Upper lobe of right lung (tissue), 1 donor: Measurements from ENCODE around the gene CACNG7. TPM values are rescaled to one million over a fixed set of nuclear protein-coding genes. Genes with fewer than 3 reads are reported as not detected.

Experiments
- ATAC-seq: fragments of 200-7000 bp; cut with Tn5 transposase; one replicate; pipeline ENCODE4 v1.9.1; 2020; ENCODE audit warnings: mild to moderate bottlenecking, moderate library complexity
- DNase-seq: peaks from one replicate; pipeline ENCODE4 v3.0.0-alpha.2; 2020
- H3K27ac ChIP-seq: fragments of 200-600 bp; one replicate; pipeline ENCODE4 v1.8.0; 2022
- H3K27me3 ChIP-seq: fragments of 200-600 bp; one replicate; pipeline ENCODE4 v1.8.0; 2022; ENCODE audit warnings: mild to moderate bottlenecking
- H3K36me3 ChIP-seq: fragments of 200-600 bp; one replicate; pipeline ENCODE4 v1.8.0; 2022
- H3K4me1 ChIP-seq: fragments of 200-600 bp; one replicate; pipeline ENCODE4 v1.8.0; 2022
- H3K4me3 ChIP-seq: fragments of 200-600 bp; one replicate; pipeline ENCODE4 v1.8.0; 2022; ENCODE audit warnings: mild to moderate bottlenecking
- H3K9me3 ChIP-seq: fragments of 200-600 bp; one replicate; pipeline ENCODE4 v1.8.0; 2022
- intact Hi-C: fragments of 100-400 bp; cut with DNase I; formaldehyde crosslinking; loops from one replicate; pipeline ENCODE4 v1.11.0; 2022
- total RNA-seq: library from RNA; stranded (reverse); fragmentation: NEBNext Ultra II Directional; extraction: Animal tissue kit (Norgen Biotek cat#: 25700); gene quantifications from one replicate; pipeline ENCODE4 v1.2.1, GENCODE V29; 2021
- TF ChIP-seq, protein P1 (sequence below): fragments of 200-600 bp; IDR thresholded peaks from one replicate; pipeline ENCODE4 v1.8.0; 2022; ENCODE audit warnings: antibody characterized with exemption
- donor health status: DM: no; HTN: yes; CAD: no; lungs with severe emphysema.

CACNG7 gene
- total RNA-seq, 1 donor from 2014 or later = not detected

DNA sequence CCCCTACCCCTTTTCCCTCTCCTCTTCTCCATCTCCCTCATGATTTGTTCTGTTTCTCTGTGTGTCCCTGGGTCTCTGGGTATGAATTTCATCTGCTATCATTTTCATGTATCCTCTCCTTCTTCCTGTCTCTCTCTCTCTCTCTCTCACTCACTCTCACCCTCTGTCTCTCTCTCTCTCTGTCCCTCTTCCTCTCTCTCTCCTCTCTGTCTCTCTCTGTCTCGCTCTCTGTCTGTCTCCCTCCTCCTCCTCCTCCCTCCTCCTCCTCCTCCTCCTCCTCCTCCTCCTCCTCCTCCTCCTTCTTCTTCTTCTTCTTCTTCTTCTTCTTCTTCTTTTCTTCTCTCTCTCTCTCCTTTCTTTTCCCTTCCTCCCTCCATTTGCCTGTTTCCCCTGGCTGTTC lies 3.3 kb upstream of the CACNG7 start:
- no peak for ATAC-seq
- H3K4me3 ChIP-seq = no peak overlapping the region
- TF ChIP-seq, protein P1, sequence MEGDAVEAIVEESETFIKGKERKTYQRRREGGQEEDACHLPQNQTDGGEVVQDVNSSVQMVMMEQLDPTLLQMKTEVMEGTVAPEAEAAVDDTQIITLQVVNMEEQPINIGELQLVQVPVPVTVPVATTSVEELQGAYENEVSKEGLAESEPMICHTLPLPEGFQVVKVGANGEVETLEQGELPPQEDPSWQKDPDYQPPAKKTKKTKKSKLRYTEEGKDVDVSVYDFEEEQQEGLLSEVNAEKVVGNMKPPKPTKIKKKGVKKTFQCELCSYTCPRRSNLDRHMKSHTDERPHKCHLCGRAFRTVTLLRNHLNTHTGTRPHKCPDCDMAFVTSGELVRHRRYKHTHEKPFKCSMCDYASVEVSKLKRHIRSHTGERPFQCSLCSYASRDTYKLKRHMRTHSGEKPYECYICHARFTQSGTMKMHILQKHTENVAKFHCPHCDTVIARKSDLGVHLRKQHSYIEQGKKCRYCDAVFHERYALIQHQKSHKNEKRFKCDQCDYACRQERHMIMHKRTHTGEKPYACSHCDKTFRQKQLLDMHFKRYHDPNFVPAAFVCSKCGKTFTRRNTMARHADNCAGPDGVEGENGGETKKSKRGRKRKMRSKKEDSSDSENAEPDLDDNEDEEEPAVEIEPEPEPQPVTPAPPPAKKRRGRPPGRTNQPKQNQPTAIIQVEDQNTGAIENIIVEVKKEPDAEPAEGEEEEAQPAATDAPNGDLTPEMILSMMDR = no peak
- no peak overlapping the region for H3K27ac ChIP-seq
- intact Hi-C loops = loop anchor here (10.0 kb wide), 1 partner anchor 119 kb away; no protein-coding TSS in a partner anchor
- H3K36me3 ChIP-seq = no peaks in the 10 kb centered on the region
- no peaks in the 10 kb centered on the region for H3K4me1 ChIP-seq
- no peaks in the 10 kb centered on the region for H3K9me3 ChIP-seq
- no peak for DNase-seq
- H3K27me3 ChIP-seq = peaks cover 45% of the 10 kb centered on the region

DNA sequence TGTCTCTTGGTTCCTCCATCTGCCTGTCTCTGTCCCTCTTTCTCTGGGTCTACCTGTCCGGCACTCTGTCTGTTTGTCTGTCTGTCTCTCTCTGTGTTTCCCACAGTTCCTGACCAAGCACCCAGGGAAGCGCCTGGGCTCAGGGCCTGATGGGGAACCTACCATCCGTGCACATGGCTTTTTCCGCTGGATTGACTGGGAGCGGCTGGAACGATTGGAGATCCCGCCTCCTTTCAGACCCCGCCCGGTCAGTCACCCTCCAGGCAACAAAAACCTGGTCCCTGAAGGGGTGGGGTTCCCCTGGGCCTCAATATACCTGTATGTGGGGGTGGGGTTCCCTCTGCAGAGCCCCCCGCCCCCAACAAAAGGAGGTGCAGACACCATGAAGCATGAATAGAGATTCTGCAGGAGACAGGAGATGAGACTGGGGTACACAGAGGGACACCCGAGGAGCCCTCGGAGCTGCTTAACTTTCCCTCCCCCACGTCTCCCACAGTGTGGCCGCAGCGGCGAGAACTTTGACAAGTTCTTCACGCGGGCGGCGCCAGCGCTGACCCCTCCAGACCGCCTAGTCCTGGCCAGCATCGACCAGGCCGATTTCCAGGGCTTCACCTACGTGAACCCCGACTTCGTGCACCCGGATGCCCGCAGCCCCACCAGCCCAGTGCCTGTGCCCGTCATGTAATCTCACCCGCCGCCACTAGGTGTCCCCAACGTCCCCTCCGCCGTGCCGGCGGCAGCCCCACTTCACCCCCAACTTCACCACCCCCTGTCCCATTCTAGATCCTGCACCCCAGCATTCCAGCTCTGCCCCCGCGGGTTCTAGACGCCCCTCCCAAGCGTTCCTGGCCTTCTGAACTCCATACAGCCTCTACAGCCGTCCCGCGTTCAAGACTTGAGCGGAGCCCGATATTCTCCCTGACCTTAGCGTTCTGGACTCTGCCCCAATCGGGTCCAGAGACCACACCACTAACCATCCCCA lies 2.6 kb upstream of the CACNG7 start:
- no peaks in the 10 kb centered on the region for H3K36me3 ChIP-seq
- intact Hi-C loops = loop anchor here (10.0 kb wide), 1 partner anchor 118 kb away; no protein-coding TSS in a partner anchor
- TF ChIP-seq, protein P1 = peak; percentile 77
- H3K4me3 ChIP-seq = no peak overlapping the region
- no peaks in the 10 kb centered on the region for H3K4me1 ChIP-seq
- H3K27ac ChIP-seq = no peak overlapping the region
- no peaks in the 10 kb centered on the region for H3K9me3 ChIP-seq
- peaks cover 51% of the 10 kb centered on the region for H3K27me3 ChIP-seq
- DNase-seq = peak; percentile 80
- peak; percentile 79 for ATAC-seq

- Histone ChIP-seq H3K27me3 (peaks cover 58% of the 10 kb centered on the region), H3K9me3 (no peaks in the 10 kb centered on the region), H3K4me3 (no peak overlapping the region), H3K36me3 (no peaks in the 10 kb centered on the region), H3K4me1 (no peaks in the 10 kb centered on the region), H3K27ac (no peak overlapping the region)
- intact Hi-C loops = loop anchor here (10.0 kb wide), 1 partner anchor 118 kb away; no protein-coding TSS in a partner anchor
- DNase-seq (no peak), ATAC-seq (no peak)
- TF ChIP-seq, protein P1 = no peak
These were observed 1.9 kb upstream of the CACNG7 start for GRCh38 chr19:53907193-53907581.

DNA sequence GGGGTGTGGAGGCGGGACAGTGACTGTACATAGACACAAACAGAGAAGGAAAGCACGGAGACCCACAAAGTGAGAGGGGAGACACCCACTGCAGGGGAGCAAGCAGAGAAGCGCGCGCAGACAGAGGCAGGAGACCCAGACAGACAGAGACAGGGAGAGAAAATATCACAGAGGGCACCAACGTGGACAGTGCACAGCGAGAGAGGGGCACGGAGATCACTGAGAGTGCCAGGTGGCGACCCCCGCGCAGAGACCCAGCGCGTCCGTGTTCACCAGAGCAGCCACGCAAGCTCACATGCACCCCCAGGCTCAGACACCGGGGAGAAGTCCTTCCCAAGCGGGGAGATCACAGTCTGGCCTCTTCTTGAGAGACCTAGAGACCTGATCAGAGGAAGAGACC lies 1.4 kb upstream of the CACNG7 start:
- DNase-seq (no peak), ATAC-seq (no peak)
- Histone ChIP-seq H3K4me3 (no peak overlapping the region), H3K4me1 (no peaks in the 10 kb centered on the region), H3K27me3 (peaks cover 63% of the 10 kb centered on the region), H3K36me3 (no peaks in the 10 kb centered on the region), H3K9me3 (no peaks in the 10 kb centered on the region), H3K27ac (no peak overlapping the region)
- intact Hi-C loops = loop anchor here (10.0 kb wide), 1 partner anchor 117 kb away; no protein-coding TSS in a partner anchor
- TF ChIP-seq, protein P1 = no peak

GRCh38 chr19:53908106-53908934 lies 758 bp upstream of the CACNG7 start:
- ATAC-seq (peak; percentile 60), DNase-seq (no peak)
- Histone ChIP-seq H3K36me3 (no peaks in the 10 kb centered on the region), H3K27me3 (peaks cover 65% of the 10 kb centered on the region), H3K27ac (no peak overlapping the region), H3K9me3 (no peaks in the 10 kb centered on the region), H3K4me3 (no peak overlapping the region), H3K4me1 (no peaks in the 10 kb centered on the region)
- TF ChIP-seq, protein P1 = no peak
- intact Hi-C loops = loop anchor here (10.0 kb wide), 1 partner anchor 116 kb away; no protein-coding TSS in a partner anchor
